Stimulated activated memory B cell treated with anti-CD40 and anti-IgM and Interleukin-4, amounts not matched to agents 10 μg/mL and 1 μg/mL and 100 μg/mL, for 72 hours (primary cell): ENCODE results near the gene AUTS2.

Source experiments
- ATAC-seq: fragments of 150-1000 bp; cut with Tn5 transposase; 2 replicates; pipeline ENCODE4 v1.10.0; 2021
- H3K27ac Mint-ChIP-seq: one replicate; pipeline ENCODE4 v1.8.0; 2022; ENCODE audit warnings: mild to moderate bottlenecking, mixed read lengths
- H3K27me3 Mint-ChIP-seq: one replicate; pipeline ENCODE4 v1.8.0; 2022; ENCODE audit warnings: mixed read lengths
- H3K36me3 Mint-ChIP-seq: one replicate; pipeline ENCODE4 v1.8.0; 2022; ENCODE audit warnings: mixed read lengths
- H3K4me1 Mint-ChIP-seq: one replicate; pipeline ENCODE4 v1.8.0; 2022; ENCODE audit warnings: mixed read lengths
- H3K4me3 Mint-ChIP-seq: one replicate; pipeline ENCODE4 v1.8.0; 2022; ENCODE audit warnings: mild to moderate bottlenecking, moderate library complexity, mixed read lengths
- H3K9me3 Mint-ChIP-seq: one replicate; pipeline ENCODE4 v1.8.0; 2022; ENCODE audit warnings: mixed read lengths

Gene AUTS2

GRCh38 chr7:70153933-70154332 lies 555.7 kb downstream of the AUTS2 start:
- H3K27ac Mint-ChIP-seq: no peak overlapping the region
- H3K9me3 Mint-ChIP-seq: peaks cover 2% of the 10 kb centered on the region
- H3K4me1 Mint-ChIP-seq: no peaks in the 10 kb centered on the region
- no peak for ATAC-seq
- no peaks in the 10 kb centered on the region for H3K27me3 Mint-ChIP-seq
- no peak overlapping the region for H3K4me3 Mint-ChIP-seq
- H3K36me3 Mint-ChIP-seq: peaks cover 23% of the 10 kb centered on the region

GRCh38 chr7:70154521-70155180 lies 556.4 kb downstream of the AUTS2 start:
- H3K9me3 Mint-ChIP-seq: peaks cover 2% of the 10 kb centered on the region
- H3K4me1 Mint-ChIP-seq: no peaks in the 10 kb centered on the region
- H3K27me3 Mint-ChIP-seq: no peaks in the 10 kb centered on the region
- H3K27ac Mint-ChIP-seq: no peak overlapping the region
- no peak for ATAC-seq
- peaks cover 23% of the 10 kb centered on the region for H3K36me3 Mint-ChIP-seq
- no peak overlapping the region for H3K4me3 Mint-ChIP-seq

- Mint-ChIP-seq H3K4me1 (no peaks in the 10 kb centered on the region), H3K27ac (no peak overlapping the region), H3K4me3 (no peak overlapping the region), H3K36me3 (peaks cover 14% of the 10 kb centered on the region), H3K27me3 (no peaks in the 10 kb centered on the region), H3K9me3 (peaks cover 2% of the 10 kb centered on the region)
- no peak for ATAC-seq
Measured at GRCh38 chr7:70156057-70156456, 557.8 kb downstream of the AUTS2 start.

- no peak overlapping the region for H3K27ac Mint-ChIP-seq
- no peaks in the 10 kb centered on the region for H3K4me1 Mint-ChIP-seq
- no peak for ATAC-seq
- H3K9me3 Mint-ChIP-seq: no peaks in the 10 kb centered on the region
- peaks cover 12% of the 10 kb centered on the region for H3K36me3 Mint-ChIP-seq
- no peaks in the 10 kb centered on the region for H3K27me3 Mint-ChIP-seq
- no peak overlapping the region for H3K4me3 Mint-ChIP-seq
Measured at GRCh38 chr7:70159121-70159520, 560.8 kb downstream of the AUTS2 start.

DNA sequence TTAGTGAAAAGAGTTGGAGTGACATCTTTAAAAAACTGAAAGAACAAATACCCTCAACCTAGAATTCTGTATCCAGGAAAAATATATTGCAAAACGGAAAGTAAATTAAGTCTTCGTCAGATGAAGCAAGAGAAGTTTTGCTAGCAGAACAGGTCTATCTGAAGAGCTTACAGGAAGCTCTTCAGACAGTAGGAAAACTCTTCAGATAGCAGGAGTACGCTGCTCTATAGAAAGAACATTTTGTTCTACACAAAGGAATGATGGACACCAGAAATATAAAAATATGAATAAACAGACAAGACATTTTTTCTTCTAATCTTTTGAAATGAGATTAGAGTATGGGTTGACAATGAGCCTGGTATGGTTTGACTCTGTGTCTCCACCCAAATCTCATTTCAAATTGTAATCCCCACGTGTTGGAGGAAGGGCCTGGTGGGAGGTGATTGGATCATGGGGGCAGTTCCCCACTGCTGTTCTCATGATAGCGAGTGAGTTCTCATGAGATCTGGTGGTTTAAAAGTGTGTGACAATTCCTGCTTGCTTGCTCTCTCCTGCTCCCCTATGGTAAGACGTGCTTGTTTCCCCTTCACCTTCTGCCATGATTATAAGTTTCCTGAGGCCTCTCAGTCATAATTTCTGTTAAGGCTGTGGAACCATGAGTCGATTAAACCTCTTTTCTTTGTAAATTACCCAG lies 567.3 kb downstream of the AUTS2 start:
- no peaks in the 10 kb centered on the region for H3K4me1 Mint-ChIP-seq
- peaks cover 11% of the 10 kb centered on the region for H3K9me3 Mint-ChIP-seq
- no peaks in the 10 kb centered on the region for H3K27me3 Mint-ChIP-seq
- no peak overlapping the region for H3K4me3 Mint-ChIP-seq
- H3K36me3 Mint-ChIP-seq: peaks cover 34% of the 10 kb centered on the region
- no peak overlapping the region for H3K27ac Mint-ChIP-seq
- no peak for ATAC-seq

DNA sequence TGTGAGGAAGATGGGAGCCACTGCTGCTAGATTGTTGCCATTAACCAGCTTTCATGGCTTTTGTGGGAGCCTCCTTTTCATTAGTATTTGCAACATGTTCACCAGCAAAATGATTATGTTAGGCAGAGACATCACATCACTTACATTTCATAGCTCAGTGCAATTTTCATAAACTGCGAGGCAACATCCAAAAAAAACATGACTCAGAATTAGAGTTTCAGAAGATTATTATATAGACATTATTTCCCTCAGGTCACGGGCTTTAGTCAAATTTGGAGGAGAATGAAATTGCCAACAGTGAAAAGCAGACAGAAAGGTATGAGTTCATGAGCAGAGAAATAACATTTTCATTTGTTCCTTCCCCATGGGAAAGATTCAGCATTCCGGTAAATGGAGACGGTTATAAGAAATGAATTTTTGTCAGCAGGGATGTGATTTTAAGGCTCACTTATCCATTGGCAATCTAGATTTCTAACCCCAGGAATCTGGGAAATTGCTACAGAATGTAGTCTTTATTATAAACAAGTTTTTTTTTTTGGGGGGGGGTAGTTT lies 573.2 kb downstream of the AUTS2 start:
- Mint-ChIP-seq H3K27me3 (no peaks in the 10 kb centered on the region), H3K27ac (no peak overlapping the region), H3K4me1 (no peaks in the 10 kb centered on the region), H3K9me3 (peaks cover 4% of the 10 kb centered on the region), H3K4me3 (no peak overlapping the region), H3K36me3 (peaks cover 9% of the 10 kb centered on the region)
- no peak for ATAC-seq

- H3K27ac Mint-ChIP-seq: no peak overlapping the region
- H3K4me1 Mint-ChIP-seq: peaks cover 8% of the 10 kb centered on the region
- no peaks in the 10 kb centered on the region for H3K27me3 Mint-ChIP-seq
- H3K4me3 Mint-ChIP-seq: no peak overlapping the region
- no peak for ATAC-seq
- H3K36me3 Mint-ChIP-seq: peaks cover 8% of the 10 kb centered on the region
- peaks cover 2% of the 10 kb centered on the region for H3K9me3 Mint-ChIP-seq
Measured at GRCh38 chr7:70177166-70177565, 578.9 kb downstream of the AUTS2 start.

DNA sequence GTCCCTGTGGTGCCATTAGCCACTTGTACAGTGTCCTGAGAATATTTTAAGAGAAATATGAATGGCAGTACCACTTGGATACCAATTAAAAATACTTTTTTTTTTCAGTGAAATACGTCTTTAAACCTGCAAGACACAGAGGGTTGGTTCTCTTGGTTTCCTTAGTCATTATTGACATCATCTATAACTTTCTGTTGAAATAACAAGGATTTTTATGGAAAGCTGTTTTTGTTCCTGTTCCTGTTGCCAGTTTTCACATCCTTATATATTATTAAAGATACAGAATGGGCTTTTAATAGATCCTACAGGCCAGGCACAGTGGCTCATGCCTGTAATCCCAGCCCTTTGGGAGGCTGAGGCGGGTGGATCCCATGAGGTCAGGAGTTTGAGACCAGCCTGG lies 579.9 kb downstream of the AUTS2 start:
- no peak overlapping the region for H3K27ac Mint-ChIP-seq

GRCh38 chr7:70178787-70179186 lies 580.5 kb downstream of the AUTS2 start:
- Mint-ChIP-seq H3K9me3 (peaks cover 2% of the 10 kb centered on the region), H3K36me3 (peaks cover 10% of the 10 kb centered on the region), H3K4me1 (peaks cover 8% of the 10 kb centered on the region), H3K4me3 (no peak overlapping the region), H3K27me3 (no peaks in the 10 kb centered on the region), H3K27ac (no peak overlapping the region)
- ATAC-seq: no peak

More for the DNA sequence above, 579.9 kb downstream of the AUTS2 start:
- Mint-ChIP-seq H3K36me3 (peaks cover 10% of the 10 kb centered on the region), H3K27me3 (no peaks in the 10 kb centered on the region), H3K4me3 (no peak overlapping the region), H3K9me3 (peaks cover 2% of the 10 kb centered on the region), H3K4me1 (peaks cover 8% of the 10 kb centered on the region)
- no peak for ATAC-seq

GRCh38 chr7:70182521-70182920 lies 584.2 kb downstream of the AUTS2 start:
- Mint-ChIP-seq H3K4me3 (no peak overlapping the region), H3K36me3 (peaks cover 20% of the 10 kb centered on the region), H3K4me1 (peaks cover 6% of the 10 kb centered on the region), H3K9me3 (peaks cover 2% of the 10 kb centered on the region), H3K27me3 (no peaks in the 10 kb centered on the region), H3K27ac (no peak overlapping the region)
- no peak for ATAC-seq

GRCh38 chr7:70183278-70183677 lies 585.0 kb downstream of the AUTS2 start:
- Mint-ChIP-seq H3K36me3 (peaks cover 25% of the 10 kb centered on the region), H3K27ac (no peak overlapping the region), H3K27me3 (no peaks in the 10 kb centered on the region), H3K9me3 (peaks cover 2% of the 10 kb centered on the region), H3K4me3 (no peak overlapping the region), H3K4me1 (no peaks in the 10 kb centered on the region)
- ATAC-seq: no peak

- no peaks in the 10 kb centered on the region for H3K9me3 Mint-ChIP-seq
- no peak overlapping the region for H3K4me3 Mint-ChIP-seq
- no peak for ATAC-seq
- no peak overlapping the region for H3K27ac Mint-ChIP-seq
- peaks cover 33% of the 10 kb centered on the region for H3K36me3 Mint-ChIP-seq
- H3K4me1 Mint-ChIP-seq: no peaks in the 10 kb centered on the region
- no peaks in the 10 kb centered on the region for H3K27me3 Mint-ChIP-seq
Measured at GRCh38 chr7:70188901-70189650, 590.8 kb downstream of the AUTS2 start.

- Mint-ChIP-seq H3K27ac (no peak overlapping the region), H3K9me3 (no peaks in the 10 kb centered on the region), H3K4me1 (no peaks in the 10 kb centered on the region), H3K27me3 (no peaks in the 10 kb centered on the region), H3K4me3 (no peak overlapping the region), H3K36me3 (peaks cover 33% of the 10 kb centered on the region)
- ATAC-seq: no peak
Measured at GRCh38 chr7:70189776-70190175, 591.5 kb downstream of the AUTS2 start.

- no peak overlapping the region for H3K27ac Mint-ChIP-seq
- H3K4me1 Mint-ChIP-seq: no peaks in the 10 kb centered on the region
- peaks cover 33% of the 10 kb centered on the region for H3K36me3 Mint-ChIP-seq
- no peak for ATAC-seq
- H3K4me3 Mint-ChIP-seq: no peak overlapping the region
- no peaks in the 10 kb centered on the region for H3K9me3 Mint-ChIP-seq
- no peaks in the 10 kb centered on the region for H3K27me3 Mint-ChIP-seq
Measured at GRCh38 chr7:70190281-70190680, 592.0 kb downstream of the AUTS2 start.

- Mint-ChIP-seq H3K9me3 (no peaks in the 10 kb centered on the region), H3K27me3 (no peaks in the 10 kb centered on the region), H3K4me3 (no peak overlapping the region), H3K27ac (no peak overlapping the region), H3K4me1 (no peaks in the 10 kb centered on the region), H3K36me3 (peaks cover 17% of the 10 kb centered on the region)
- ATAC-seq: no peak
Measured at GRCh38 chr7:70193514-70193913, 595.2 kb downstream of the AUTS2 start.
